GM12864 (cell line): ENCODE data around the gene CCNL2.
A peak's percentile ranks its signal among the peaks of the same experiment; 100 is the strongest.
"Not testable (repeated sequence)": the region's sequence is repeated elsewhere in the genome, so short reads cannot be mapped to it uniquely, and the experiment has no call there.

ENCODE experiments used
- DNase-seq: peaks from one replicate; pipeline ENCODE4 v3.0.0-alpha.2; 2011; ENCODE audit warnings: low read depth
- H3K4me3 ChIP-seq: 2 replicates; pipeline ENCODE4 v1.5.1; 2011; ENCODE audit warnings: mild to moderate bottlenecking, low read depth, low read length, control low read depth
- TF ChIP-seq, protein P1 (sequence below): IDR thresholded peaks from 2 replicates; pipeline ENCODE4 v1.5.1; 2011; ENCODE audit warnings: low read depth, mild to moderate bottlenecking, moderate library complexity, low read length, control low read depth, inconsistent platforms; ENCODE audit errors: missing control alignments

Gene CCNL2

DNA sequence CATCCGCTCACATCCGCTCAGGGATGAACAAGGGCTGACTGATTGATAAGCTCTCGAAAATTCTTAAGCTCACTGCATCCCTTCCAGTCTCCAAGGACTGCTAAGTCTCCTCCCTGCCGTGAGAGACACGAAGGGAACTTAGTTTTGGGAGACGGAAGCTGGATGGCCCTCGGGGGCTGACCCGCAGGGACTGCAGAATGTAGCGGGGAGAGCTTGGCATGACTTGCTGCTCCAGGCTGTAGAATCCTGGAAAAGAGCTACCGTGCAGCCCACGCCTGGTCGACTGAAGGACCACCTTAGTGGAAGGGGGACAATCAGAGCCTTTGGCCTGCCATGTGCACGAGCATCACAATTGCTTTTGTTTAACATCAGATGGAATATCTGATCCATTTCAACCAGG lies 16.6 kb upstream of the CCNL2 start:
- no peak overlapping the region for H3K4me3 ChIP-seq
- no peak for DNase-seq
- TF ChIP-seq, protein P1, sequence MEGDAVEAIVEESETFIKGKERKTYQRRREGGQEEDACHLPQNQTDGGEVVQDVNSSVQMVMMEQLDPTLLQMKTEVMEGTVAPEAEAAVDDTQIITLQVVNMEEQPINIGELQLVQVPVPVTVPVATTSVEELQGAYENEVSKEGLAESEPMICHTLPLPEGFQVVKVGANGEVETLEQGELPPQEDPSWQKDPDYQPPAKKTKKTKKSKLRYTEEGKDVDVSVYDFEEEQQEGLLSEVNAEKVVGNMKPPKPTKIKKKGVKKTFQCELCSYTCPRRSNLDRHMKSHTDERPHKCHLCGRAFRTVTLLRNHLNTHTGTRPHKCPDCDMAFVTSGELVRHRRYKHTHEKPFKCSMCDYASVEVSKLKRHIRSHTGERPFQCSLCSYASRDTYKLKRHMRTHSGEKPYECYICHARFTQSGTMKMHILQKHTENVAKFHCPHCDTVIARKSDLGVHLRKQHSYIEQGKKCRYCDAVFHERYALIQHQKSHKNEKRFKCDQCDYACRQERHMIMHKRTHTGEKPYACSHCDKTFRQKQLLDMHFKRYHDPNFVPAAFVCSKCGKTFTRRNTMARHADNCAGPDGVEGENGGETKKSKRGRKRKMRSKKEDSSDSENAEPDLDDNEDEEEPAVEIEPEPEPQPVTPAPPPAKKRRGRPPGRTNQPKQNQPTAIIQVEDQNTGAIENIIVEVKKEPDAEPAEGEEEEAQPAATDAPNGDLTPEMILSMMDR = no peak

DNA sequence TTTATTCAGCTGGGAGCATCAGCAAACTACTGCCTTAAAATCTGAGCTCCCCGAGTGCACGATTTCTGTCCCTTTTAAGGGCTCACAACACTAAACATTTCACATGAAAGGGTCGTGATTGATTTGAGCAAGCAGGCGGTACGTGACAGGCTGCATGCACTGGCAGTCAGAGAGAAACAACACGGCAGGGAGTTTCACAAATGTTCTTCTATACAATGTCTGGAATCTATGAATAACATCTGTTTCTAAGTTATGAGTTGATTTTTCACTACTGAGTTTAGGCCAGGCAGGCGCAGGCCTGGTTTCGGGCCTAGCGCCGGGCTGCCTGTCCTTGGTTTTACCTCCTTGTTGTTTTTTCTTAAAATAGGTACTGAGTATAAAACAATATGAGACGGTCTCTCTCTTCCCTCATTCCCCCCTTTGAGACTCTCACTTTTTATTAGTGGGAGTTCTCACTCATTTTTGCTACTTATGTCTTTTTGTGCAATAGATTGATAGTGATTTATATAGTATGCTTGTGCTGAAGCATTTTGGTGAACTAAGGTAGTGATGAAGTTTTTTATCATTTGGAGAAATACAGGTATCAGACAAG lies 13.3 kb upstream of the CCNL2 start:
- DNase-seq = not testable (repeated sequence)

DNA sequence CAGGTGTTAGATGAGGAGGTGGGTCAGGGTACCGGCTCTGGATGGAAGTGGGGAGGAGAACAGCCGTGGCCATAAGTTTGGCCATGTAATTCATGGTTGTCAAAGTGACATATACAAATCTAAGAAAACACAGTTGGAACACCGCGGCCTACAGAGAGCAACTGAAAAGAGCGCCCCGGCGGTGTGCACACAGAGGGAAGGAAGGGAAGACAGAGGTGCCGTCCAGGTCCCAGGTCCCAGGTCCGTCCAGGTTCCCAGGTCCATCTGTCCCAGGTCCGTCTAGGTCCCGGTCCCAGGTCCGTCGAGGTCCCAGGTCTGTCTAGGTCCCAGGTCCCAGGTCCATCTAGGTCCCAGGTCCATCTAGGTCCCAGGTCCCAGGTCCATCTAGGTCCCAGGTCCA lies 12.5 kb upstream of the CCNL2 start:
- no peak overlapping the region for H3K4me3 ChIP-seq
- TF ChIP-seq, protein P1 = no peak
- no peak for DNase-seq

More for the DNA sequence above, 13.3 kb upstream of the CCNL2 start:
- not testable (repeated sequence) for H3K4me3 ChIP-seq

DNA sequence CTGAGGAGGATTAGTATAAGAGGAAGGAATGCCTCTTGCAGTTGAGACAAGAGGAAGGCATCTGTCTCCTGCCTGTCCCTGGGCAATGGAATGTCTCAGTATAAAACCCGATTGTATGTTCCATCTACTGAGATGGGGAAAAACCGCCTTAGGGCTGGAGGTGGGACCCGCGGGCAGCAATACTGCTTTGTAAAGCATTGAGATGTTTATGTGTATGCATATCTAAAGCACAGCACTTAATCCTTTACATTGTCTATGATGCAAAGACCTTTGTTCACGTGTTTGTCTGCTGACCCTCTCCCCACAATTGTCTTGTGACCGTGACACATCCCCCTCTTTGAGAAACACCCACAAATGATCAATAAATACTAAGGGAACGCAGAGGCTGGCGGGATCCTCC lies 11.1 kb upstream of the CCNL2 start:
- H3K4me3 ChIP-seq, DNase-seq: not testable (repeated sequence)

DNA sequence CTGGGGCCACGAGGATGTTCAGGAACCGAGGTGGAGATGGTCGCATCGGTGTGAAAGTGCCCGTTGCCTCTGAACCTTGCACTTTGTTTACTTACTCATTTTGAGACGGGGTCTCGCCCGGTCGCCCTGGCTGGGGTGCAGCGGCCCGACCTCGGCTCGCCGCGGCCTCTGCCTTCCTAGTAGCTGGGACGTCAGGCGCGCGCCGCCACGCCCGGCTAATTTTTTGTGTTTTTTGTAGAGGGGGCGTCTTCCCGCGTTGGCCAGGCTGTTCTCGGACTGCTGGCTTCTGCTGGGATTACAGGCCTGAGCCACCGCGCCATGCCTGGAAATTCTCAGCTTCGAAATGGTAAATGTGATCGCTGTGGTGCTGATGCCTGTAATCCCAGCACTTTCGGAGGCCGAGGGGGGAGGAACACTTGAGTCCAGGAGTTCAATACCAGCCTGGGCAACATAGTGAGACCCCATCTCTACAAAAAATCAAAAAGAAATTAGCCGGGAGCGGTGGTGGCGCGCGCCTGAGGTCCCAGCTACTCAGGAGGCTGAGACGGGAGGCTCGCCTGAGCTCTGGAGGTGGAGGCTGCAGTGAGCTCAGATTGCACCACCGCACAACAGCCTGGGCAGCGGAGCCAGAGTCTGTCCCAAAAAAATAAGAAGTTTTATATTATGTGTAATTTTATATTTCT lies 8.6 kb upstream of the CCNL2 start:
- H3K4me3 ChIP-seq = peak overlapping the region; percentile 88
- no peak for DNase-seq
- TF ChIP-seq, protein P1 = peak; percentile 14

DNA sequence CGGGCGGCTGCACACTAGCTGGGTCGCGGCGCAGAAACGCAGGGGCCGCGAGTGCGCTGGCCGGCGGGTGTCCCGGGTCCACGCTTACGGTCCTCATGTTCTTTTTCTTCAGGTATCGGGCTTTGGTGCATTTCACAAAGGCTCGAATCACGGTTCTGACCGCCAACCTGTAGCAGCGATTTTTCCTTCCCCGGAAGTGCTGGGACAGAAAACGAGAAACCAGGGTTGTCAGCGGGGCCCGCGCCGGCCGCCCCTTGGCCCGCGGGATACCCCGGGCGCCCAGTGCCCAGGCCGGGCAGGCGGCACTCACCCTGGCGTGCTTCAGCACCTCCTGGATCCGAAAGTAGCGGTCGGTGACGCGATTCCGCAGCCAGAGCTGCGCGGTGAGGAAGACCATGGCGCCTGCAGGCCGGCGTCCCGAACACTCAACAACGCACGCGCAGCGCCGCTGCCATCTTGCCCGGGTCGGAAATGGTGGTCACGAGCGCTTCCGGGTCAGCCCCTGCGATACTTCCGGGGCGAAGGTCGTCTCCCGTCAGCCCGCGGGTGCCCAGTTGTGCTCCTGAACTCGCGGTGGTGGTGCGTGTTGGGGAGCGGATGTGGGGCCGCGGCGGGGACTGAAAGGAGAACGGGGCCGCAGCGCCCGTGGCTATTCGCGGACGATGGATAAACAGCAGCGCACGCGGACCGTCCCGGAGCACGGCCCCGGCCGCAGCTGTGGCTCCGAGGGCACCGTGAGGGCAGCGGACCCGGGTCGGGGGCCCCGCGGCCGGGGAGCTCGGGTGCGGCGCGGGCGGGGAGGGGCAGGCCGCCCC lies 7.9 kb upstream of the CCNL2 start, which contains the start of gene MRPL20:
TSS of gene MRPL20 (minus strand) at position 473 of the 815 bp plus-strand sequence. CDS start at position 397, 76 bp downstream.
- TF ChIP-seq, protein P1 = no peak
- peak; percentile 79 for DNase-seq
- peak within 1 kb of the TSS; percentile 88 for H3K4me3 ChIP-seq

DNA sequence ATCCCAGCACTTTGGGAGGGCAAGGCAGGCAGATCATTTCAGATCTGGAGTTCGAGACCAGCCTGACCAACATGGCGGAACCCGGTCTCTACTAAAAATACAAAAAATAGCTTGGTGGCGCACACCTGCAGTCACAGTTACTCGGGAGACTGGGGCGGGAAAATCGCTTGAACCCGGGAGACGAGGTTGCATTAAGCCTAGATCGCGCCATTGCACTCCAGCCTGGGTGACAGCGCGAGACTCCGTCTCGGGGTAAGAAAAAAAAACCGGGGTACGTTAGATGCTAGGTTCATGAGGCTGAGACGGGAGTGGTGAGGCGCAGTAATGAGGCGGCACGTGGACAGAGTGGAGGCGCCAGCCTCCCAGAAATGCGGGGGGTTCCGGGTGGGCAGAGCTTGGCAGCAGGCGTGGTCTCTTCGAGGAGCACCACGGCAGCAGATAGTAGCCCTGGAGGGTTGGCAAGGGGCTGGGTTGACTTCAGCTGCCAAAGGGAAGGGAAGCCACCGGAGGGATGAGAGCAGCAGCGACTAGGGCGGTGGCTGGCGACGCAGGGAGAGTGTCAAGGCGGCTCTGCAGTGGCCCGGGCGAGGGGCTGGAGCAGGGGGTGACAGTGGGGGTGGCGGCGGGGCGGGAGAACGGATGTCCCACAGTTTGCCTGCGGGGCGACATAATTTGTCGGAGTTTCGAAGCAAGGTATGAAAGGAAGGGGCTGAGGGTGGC lies 7.1 kb upstream of the CCNL2 start:
- TF ChIP-seq, protein P1 = no peak
- peak overlapping the region; percentile 88 for H3K4me3 ChIP-seq
- DNase-seq = no peak
